Dedifferentiated amniotic fluid mesenchymal stem cell (primary cell): ENCODE data around the gene REPIN1.

Experiments used
- DNase-seq: peaks from one replicate; pipeline ENCODE4 v3.0.0-alpha.2; 2016; ENCODE audit errors: extremely low spot score

The REPIN1 gene

DNA sequence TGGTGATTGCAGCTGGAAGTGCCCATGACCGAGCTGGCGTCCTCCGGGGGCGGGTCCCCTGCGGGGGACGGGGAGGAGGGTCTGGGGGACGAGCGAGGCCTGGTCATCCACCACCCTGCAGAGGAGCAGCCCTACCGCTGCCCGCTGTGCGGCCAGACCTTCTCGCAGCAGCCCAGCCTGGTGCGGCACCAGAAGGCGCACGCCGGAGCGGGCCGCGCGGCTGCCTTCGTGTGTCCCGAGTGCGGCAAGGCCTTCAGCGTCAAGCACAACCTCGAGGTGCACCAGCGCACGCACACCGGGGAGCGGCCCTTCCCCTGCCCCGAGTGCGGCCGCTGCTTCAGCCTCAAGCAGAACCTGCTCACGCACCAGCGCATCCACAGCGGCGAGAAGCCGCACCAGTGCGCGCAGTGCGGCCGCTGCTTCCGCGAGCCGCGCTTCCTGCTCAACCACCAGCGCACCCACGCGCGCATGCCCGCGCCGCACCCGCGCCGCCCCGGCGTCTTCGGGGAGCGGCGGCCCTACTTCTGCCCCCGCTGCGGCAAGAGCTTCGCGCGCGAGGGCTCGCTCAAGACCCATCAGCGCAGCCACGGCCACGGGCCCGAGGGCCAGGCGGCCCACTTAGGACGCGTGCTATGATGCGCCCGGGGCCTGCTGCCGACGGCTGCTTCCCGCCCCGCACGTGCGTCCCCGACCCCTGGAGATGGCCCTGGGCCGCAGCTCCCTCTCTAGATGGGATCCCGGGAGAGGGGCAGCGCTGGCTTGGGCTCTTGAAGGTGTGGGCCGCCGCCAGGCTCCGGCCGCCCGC lies 39.2 kb downstream of the REPIN1 start:
- DNase-seq: no peak

DNA sequence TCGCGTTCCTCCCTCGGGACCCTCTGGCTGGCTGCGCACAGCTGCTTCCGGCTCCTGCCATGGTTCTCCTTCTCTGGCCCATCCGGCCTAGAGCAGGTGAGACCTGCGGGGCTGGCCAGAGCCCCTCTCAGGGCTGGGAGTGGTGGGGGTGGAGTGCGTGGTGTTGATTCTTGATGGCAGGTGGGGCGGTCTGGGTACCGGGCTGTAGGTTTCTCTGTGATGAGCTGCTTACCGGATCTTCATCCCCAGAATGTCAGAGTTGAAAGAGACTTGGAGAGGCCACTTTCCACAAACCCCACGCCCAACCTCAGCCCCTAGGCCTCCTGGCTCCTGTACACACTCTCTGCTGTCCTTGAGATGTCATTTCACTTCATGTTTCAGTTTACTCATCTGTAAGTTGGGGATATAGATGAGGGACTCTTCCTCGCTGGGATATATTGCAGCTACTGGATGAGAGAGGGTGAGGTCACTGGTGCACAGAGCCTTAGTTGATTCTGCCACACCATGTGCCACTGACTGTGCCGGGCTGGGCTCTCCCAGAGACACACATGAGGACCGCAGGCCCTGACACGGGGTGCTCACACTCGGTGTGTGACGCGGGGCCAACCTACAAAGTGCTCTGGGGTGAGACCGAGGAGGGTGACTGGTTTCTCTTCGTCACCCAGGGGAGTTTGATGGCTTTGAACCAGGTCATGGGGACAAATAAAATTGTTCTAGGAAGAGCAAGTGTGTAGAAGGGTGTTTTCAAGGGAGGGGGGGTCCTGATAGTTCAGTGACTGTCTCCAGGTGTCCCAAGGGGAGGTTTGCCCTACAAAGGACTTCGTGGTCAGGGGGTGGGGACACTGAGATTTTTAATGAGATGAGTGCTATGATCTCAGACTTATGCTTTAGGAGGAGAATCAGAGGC lies 40.0 kb downstream of the REPIN1 start:
- DNase-seq: no peak

DNA sequence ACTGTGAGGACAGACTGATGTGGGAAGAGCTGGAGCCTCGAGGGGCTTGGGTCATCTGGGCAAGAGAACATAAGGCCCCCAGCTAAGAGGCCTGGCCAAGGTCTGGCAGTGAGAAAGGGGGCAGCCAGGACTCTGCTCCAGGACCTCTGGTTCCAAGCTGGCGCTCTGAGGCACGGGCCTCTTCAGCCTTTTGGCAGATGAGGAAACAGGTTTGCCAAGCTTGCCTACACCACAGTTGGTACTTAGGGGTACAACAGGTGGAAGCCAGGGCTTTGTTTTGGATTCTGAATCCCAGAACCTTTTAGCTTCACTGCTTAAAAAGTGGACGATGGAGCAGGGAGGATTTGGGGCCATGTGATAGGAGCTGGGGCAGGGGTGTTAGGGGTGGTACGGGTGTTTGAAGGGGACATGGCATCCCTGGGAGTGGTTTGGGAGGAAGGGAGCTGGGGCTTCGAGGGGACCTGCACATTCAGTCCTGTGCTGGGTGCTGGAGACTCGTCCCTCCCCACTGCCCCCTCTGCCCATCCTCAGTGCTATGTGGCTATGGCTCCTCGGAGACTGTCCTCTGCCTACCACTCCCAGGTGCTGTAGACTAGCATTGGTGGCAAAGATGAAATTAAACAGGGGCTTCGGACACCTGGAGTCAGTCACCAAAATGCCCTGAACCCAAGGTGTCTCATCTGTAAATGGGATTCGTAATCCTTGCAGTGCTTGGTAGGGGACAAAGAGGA lies 40.8 kb downstream of the REPIN1 start:
- DNase-seq: no peak

DNA sequence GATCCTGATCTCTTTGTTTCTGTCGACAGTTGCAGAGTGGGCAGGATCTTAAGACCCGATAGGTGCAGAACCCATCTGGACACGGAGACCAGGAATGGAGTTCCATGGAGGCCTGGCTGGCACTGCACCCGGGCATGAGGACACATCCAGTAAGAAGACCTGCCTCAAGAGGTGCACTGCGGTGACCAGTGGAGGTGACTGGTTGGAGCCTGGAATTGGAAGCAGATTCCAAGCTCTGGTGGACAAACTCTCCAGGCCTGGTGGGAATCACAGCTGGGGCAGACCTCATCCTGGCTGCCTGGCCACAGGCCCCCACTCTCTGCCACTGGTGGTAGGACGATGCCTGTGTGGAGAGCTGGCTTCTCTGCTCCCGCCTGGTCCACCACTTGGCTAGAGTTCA lies 41.5 kb downstream of the REPIN1 start:
- no peak for DNase-seq

DNA sequence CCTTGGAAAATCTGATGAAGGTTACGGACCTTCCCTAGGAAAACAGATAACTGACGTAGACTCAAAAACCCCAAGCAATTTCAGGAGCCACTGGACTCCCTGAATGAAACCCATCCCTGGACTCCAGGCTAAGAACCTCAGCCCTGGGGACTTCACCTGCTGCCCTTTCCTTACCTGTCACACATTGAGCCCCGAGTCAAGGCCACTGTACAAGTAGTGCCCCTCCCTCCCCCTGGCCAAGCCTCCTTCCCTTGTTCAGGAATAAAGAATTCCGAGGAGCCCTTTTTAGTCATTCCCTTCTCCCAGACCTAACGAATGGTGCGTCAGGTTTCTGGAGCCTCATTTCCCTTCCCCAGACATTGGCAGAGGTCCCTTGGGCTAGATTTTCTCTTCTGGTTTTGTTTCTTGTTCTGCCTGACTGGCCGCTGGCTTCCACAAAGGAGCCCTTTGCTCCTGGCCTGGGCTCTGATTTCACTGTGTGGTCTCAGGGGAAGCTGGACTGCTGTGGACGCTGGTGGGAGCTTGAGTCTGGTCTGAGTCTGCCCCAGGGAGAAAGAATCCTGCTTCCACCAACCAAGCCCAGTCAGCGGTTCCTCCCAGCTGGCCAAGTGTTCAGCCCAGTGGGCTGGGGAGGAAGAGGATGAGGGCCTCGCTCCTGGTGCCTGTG lies 42.2 kb downstream of the REPIN1 start:
- DNase-seq: no peak

DNA sequence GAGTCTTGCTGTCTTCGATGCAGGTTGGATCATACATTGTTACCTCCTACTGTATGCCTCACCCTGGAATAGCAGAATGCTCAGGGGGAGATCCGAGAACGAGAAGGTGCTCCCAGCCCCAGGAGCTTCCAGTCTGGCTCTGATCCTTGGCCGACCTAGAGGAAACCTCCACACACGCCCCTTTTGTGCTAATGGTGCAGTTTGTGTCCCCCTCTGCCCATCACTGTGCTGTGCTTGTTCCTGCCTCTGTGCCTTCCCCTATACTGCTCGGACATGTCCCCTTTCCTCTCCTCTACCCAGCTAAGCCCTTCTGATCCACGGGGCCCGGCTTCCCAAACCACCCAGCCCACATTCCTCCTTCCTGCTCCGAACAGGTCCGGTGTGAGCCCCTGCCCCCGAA lies 43.0 kb downstream of the REPIN1 start:
- DNase-seq: no peak

DNA sequence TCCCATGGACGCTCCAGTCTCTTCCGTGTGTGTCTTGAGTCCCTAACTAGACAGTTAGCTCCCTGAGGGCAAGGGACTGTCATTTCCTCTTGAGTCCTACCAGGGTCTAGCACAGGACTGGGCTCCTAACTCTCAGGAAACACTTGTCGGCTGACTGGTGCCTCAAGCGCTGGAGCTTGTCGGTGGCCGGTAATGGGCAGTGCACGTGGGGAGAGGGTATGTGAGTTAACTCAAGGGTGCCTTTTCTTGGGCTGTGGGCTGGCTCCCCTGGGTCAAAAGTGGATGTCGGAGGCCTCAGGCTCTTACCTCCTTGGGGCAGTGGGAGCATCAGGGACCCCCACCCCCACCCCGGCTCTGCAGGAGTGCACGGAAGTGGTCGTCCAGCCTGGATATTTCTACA lies 43.4 kb downstream of the REPIN1 start:
- DNase-seq: no peak

DNA sequence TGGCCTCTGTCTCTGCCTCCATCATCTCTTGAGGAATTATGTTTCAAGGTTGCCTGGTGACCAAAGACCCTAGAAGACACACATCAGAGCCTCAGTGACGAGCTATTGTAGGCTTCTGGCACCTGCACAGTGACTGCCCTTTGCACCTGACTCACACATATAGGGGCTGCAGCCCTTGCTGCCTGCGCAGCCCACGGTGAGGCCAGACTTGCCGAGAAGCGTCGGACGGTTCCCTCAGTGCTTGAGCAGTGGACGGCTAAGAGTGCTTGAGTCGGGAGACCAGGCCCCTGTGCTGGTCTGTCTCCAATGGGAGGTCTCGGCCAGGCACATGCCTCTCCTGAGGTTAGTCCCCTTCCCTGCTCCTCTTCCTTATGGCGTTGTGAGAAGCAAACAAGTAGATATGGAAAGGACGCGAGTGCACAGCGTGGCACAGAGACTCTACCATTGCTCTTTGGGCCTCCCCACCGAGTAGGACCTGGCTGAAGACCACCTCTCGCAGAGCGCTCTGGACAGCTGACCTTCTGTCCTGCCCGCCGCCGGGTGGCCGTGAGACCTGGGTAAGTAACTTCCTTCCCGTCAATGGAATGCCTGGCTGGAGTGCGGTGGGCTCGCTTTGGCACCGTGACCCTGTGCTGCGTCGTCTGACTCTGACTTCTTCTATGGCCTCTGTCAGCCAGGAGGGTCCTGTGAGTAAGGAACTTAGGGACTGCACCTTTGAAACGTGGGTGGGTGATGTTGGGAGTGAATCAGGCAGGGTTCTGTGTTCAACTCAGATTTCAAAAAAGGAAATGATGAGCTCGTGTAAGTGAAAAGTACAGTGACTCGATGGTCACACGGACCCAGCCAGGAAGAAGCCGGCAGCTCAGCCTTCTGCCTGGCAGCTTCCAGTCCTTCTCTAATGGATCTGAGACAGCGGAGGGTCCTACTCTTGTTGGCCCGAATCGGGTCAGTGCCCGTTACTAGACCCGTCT lies 44.2 kb downstream of the REPIN1 start:
- no peak for DNase-seq

DNA sequence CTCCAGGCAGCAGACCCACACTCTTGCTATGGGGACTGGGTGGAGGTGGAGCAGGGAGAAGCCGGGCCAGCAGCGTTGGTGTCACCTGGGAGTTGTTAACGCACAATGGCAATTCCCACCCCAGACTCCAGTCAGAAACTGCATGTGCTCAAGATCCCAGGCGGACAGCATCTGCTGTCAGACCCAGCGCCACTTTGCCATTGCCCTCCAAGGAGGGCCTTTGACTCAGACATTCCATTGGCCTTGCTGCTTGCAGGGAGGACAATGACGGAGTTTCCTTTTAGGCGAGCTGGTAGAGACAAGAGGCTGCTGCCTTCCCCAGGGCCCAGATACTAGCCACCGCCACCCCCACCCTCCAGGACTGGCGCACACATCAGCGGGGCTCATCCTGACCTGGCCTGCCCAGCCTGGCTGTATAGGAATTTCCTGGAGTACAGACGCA lies 45.0 kb downstream of the REPIN1 start:
- DNase-seq: no peak

DNA sequence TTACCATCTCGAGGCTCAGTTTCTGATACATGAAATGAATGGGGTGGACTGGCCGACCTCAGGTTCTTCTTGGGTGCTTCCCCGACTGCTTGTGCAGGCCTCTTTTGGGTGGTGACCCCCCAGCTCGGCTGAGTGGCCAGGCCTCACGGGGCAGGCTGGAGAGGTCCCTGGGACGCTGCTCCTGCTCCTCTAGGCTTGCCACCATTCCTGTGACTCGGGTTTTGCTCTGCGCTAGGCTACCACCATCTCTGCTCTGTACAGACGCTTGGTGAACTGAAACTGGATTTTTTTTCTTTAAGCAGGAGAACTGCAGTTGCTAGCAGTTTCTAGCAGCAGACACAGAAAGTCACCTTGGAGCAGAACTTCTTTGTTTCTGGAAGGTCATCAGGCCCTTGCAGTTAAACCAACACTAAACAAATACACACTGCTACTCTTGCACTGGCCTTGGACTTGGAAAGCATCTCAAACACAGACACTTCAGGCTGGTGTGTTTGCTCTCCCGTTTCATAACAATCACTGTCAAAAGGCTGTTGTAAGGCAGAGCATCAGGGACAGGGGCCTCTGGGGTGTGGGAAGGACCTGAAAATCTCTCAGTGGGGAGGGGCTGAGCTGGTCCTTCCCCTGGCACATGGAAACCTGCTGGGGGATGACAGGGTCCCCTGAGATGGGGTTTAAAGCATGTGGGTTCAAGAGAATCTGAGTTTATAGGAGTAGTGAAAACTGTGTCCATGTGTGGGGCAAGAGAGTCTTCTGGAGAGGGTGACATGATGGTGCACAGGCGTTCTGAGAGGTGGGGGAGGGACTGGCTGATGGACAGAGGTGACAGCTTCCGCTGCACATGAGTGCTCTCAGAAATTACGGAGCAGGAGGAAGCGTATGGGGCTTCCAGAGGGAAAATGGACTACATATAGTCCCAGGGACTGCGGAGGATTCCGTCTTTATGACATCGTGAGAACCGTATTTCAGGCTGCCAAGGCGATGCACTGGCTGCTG lies 46.8 kb downstream of the REPIN1 start:
- no peak for DNase-seq

DNA sequence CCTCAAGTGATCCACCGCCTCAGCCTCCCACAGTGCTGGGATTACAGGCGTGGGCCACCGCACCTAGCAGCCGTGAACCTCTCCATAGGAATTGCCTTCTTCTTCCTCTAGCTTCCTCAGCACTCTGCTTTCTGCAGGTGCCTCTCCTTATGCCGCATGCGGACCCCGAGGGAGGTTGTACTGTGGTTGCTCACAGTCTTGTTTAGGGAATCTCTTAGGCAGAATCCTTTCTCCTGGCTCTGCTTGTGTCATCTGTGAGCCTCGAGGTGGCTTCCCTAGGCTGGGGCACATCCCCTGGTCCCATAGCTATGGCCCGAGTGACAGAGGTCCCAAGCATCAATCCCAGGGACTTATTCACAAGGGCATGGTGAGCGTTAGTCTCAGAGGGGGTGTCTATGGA lies 48.6 kb downstream of the REPIN1 start:
- DNase-seq: no peak

DNA sequence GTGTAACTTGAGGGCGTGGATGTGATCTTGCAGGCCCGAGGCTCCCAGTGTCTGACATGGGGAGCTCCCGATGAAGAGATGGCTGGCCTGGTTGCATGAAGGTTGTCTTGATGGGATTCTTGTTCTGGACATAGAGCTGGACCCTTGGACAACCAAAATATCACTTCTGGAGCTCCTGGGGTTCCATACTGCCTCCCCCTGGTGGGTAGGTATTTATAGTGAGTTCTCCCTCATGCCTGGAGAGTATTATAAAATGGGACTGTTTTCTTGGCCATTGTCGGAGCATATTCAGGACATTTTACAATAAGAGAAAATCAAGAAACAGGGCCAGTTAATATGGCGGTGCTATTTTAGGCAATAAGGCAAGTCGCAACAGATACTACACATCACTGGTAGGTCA lies 49.2 kb downstream of the REPIN1 start:
- DNase-seq: no peak

DNA sequence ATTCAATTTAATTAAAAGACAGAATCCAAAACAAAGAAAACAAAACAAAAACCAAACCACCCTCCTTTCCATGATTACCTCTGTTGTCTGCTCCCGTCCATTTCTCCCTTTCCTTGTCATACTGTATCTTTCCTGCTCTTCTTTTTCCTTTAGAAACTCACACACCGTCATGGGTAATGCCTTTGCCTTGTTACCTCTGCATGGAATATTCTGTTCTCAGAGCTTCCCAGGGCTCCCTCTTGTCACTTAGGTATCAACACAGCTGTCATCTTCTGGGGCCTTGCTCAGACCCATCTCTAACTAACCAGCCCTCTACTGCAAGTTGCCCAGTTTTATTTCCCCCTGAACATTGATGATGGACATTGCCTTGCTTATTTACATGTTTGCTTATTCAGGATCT lies 51.6 kb downstream of the REPIN1 start:
- no peak for DNase-seq

DNA sequence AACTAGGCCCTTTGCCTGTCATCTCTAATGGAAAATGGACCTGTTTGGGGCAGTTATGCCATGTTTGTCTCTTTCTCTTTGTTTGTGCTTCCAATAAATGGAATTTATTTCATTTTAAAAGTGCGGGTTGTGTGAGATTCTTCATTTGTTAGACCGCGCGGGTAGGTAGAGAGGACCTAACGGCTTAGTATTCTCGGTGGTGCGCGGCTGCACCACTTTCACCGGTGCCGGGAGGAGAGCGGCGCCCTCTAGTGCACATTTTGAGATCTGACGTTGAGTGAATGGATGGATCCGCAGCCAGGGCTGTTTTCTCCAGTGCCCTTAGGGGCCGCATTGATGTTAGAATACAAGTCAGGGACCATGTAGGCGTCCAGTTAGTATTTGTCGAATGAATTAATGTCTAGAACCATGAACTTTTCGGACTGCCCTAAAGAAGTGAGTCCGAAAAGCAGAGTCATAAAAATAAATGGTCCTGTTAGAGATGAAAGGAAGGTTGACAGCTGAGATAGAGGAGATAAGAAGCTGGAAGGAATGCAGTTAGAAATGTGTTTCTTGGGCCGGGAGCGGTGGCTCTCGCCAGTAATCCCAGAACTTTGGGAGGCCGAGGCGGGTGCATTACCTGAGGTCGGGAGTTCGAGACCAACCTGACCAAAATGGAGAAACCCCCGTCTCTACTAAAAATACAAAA lies 52.5 kb downstream of the REPIN1 start:
- DNase-seq: peak; percentile 76

DNA sequence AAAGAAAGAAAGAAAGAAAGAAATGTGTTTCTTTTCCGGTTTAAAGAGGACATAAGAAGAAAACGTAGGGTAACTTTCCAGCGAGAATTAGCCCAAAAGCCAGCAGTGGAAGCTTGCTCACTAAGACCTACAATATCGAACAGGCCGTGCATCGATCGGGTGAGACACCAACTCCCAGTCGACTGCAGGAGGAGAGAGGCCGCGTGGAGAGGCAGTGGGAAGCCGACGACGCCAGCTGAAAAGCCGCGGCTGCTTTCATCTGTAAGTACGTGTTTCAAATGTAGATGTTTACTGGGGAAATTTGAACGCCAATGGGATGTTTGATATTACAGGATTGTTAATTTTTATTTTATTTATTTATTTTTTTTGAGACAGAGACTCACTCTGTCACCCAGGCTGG lies 53.2 kb downstream of the REPIN1 start:
- DNase-seq: no peak
